Fibroblast of skin of abdomen (primary cell): ENCODE results near the gene AEN.
"Not testable (repeated sequence)": the region's sequence is repeated elsewhere in the genome, so short reads cannot be mapped to it uniquely, and the experiment has no call there.

Source experiments
- DNase-seq: peaks from one replicate; pipeline ENCODE4 v3.0.0-alpha.2; 2013

The AEN gene

GRCh38 chr15:88631464-88632028 is 10.4 kb downstream of the AEN start:
- DNase-seq = no peak

- not testable (repeated sequence) for DNase-seq
Observed at GRCh38 chr15:88632797-88633196, 11.7 kb downstream of the AEN start.

- DNase-seq = no peak
Observed at GRCh38 chr15:88634449-88634848, 13.3 kb downstream of the AEN start.

GRCh38 chr15:88635318-88635717 is 14.2 kb downstream of the AEN start:
- DNase-seq = no peak

GRCh38 chr15:88636050-88636449 is 14.9 kb downstream of the AEN start:
- no peak for DNase-seq

- DNase-seq = no peak
Observed at GRCh38 chr15:88636654-88637053, 15.5 kb downstream of the AEN start.

GRCh38 chr15:88637436-88637835 is 16.3 kb downstream of the AEN start:
- no peak for DNase-seq

- DNase-seq = no peak
Observed at GRCh38 chr15:88637841-88638625, 16.9 kb downstream of the AEN start.

- DNase-seq = peak; percentile 92
Observed at GRCh38 chr15:88638626-88639372, 17.7 kb downstream of the AEN start, which contains the start of gene ISG20. ISG20 (plus strand) TSS chr15:88639016; CDS start chr15:88639367, 351 bp downstream.

GRCh38 chr15:88641959-88642452 is 20.9 kb downstream of the AEN start:
- DNase-seq = no peak

GRCh38 chr15:88642514-88642913 is 21.4 kb downstream of the AEN start:
- not testable (repeated sequence) for DNase-seq

- no peak for DNase-seq
Observed at GRCh38 chr15:88644741-88645140, 23.6 kb downstream of the AEN start.

- no peak for DNase-seq
Observed at GRCh38 chr15:88645171-88646087, 24.3 kb downstream of the AEN start.

- DNase-seq = no peak
Observed at GRCh38 chr15:88646088-88646405, 24.9 kb downstream of the AEN start.

- no peak for DNase-seq
Observed at GRCh38 chr15:88646951-88647350, 25.8 kb downstream of the AEN start.

GRCh38 chr15:88647351-88648105 is 26.4 kb downstream of the AEN start:
- DNase-seq = no peak

- DNase-seq = no peak
Observed at GRCh38 chr15:88648357-88649214, 27.4 kb downstream of the AEN start.

- DNase-seq = peak; percentile 96
Observed at GRCh38 chr15:88649286-88649733, 28.2 kb downstream of the AEN start.

- DNase-seq = no peak
Observed at GRCh38 chr15:88649753-88650551, 28.8 kb downstream of the AEN start.

- no peak for DNase-seq
Observed at GRCh38 chr15:88650556-88650955, 29.4 kb downstream of the AEN start.
